ENCODE measurements around the gene RETSAT.
"Not testable (repeated sequence)": the region's sequence is repeated elsewhere in the genome, so short reads cannot be mapped to it uniquely, and the experiment has no call there.

The RETSAT gene

GRCh38 chr2:85378257-85378656 lies 23.9 kb upstream of the RETSAT start:
- no peak for DNase-seq

GRCh38 chr2:85377083-85377482 lies 22.8 kb upstream of the RETSAT start:
- no peak for DNase-seq

- no peak for DNase-seq
Observed at GRCh38 chr2:85376291-85377065, 22.1 kb upstream of the RETSAT start.

GRCh38 chr2:85371045-85371444 lies 16.7 kb upstream of the RETSAT start:
- DNase-seq = no peak

GRCh38 chr2:85369500-85369899 lies 15.2 kb upstream of the RETSAT start:
- no peak for DNase-seq

- DNase-seq = no peak
Observed at GRCh38 chr2:85368921-85369320, 14.6 kb upstream of the RETSAT start.

- DNase-seq = no peak
Observed at GRCh38 chr2:85367180-85367579, 12.9 kb upstream of the RETSAT start.

GRCh38 chr2:85362653-85363387 lies 8.5 kb upstream of the RETSAT start:
- not testable (repeated sequence) for DNase-seq

- DNase-seq = no peak
Observed at GRCh38 chr2:85357736-85358135, 3.4 kb upstream of the RETSAT start.

GRCh38 chr2:85356186-85356585 lies 1.9 kb upstream of the RETSAT start:
- DNase-seq = no peak

GRCh38 chr2:85355521-85355920 lies 1.2 kb upstream of the RETSAT start:
- DNase-seq = no peak

- no peak for DNase-seq
Observed at GRCh38 chr2:85355073-85355410, 714 bp upstream of the RETSAT start.

- DNase-seq = peak; percentile 45
Observed at GRCh38 chr2:85353876-85354285, 447 bp downstream of the RETSAT start.

GRCh38 chr2:85347599-85347998 lies 6.7 kb downstream of the RETSAT start:
- no peak for DNase-seq

GRCh38 chr2:85344356-85344954 lies 9.9 kb downstream of the RETSAT start:
- DNase-seq = no peak

GRCh38 chr2:85343207-85343895 lies 11.0 kb downstream of the RETSAT start:
- not testable (repeated sequence) for DNase-seq

- DNase-seq = no peak
Observed at GRCh38 chr2:85342156-85342555, 12.2 kb downstream of the RETSAT start.

- DNase-seq = no peak
Observed at GRCh38 chr2:85341269-85342029, 12.9 kb downstream of the RETSAT start.

- DNase-seq = no peak
Observed at GRCh38 chr2:85340034-85340892, 14.1 kb downstream of the RETSAT start.

GRCh38 chr2:85334928-85335327 lies 19.4 kb downstream of the RETSAT start:
- DNase-seq = no peak

- not testable (repeated sequence) for DNase-seq
Observed at GRCh38 chr2:85333877-85334276, 20.5 kb downstream of the RETSAT start.
